ENCODE data around the gene COL15A1. TPM values are rescaled to one million over a fixed set of nuclear protein-coding genes. Genes with fewer than 3 reads are reported as not detected.

The COL15A1 gene
- total and polyA plus RNA-seq, 4 donors = 21.4 to 94.4 (median 57.3) TPM

DNA sequence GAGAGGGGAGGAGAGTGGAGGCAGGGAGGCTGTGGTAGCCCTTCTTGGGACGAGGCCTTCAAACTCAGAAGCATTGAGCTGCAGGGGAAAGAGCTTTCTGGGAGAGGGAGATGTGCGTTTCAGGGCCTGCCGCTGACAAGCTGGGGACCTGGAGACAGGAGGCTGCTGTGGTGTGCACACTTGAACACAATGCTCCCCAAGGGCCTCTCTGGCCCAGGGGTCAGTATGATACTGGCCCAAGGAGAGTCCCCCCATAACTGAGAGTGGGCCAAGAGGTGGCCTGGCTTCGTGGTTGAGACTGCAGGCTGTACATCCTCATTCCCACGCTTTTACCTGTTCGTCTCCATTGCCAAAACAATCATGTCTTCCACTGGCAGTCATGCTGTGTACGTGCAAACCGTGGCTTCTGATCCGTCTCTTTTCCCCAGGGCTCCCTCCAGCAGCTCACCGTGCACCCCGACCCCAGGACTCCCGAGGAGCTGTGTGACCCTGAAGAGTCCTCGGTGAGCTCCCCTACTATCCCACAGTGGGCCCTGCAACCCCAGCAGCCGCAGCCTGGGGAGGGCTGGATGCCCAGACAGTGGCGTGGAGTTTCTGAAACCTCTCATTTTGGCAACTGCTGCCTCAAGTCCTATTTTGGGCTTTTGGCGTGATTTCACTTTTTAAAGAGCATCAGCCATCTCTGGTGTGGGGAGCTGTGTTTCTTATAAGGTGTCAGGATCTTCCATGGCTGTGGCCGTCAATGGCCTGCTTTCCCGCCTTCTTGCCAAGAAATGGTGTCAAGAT lies 43.4 kb downstream of the COL15A1 start:
- peak in 1 of 6 donors; percentile 73 for DNase-seq (ENCODE audit: low read depth in 4 of 6, low spot score in 6 of 6)
- 94% methylated on average over 16 of the region's 18 CpGs for WGBS (ENCODE audit: insufficient coverage)
- no peaks in the 10 kb centered on the region for H3K27me3 ChIP-seq (ENCODE audit: control insufficient read depth, insufficient read depth, low read length)
- no peaks in the 10 kb centered on the region for H3K4me1 ChIP-seq (ENCODE audit: control insufficient read depth, insufficient read depth, low read length)
- no peak overlapping the region for H3K27ac ChIP-seq (ENCODE audit: low read depth, low read length)
- H3K4me3 ChIP-seq (ENCODE audit: low read depth, low read length) = no peak overlapping the region
- H3K36me3 ChIP-seq (ENCODE audit: control insufficient read depth, insufficient read depth, low read length) = peaks cover 2% of the 10 kb centered on the region
- H3K9me3 ChIP-seq (ENCODE audit: control insufficient read depth, insufficient read depth, low read length) = no peaks in the 10 kb centered on the region

DNA sequence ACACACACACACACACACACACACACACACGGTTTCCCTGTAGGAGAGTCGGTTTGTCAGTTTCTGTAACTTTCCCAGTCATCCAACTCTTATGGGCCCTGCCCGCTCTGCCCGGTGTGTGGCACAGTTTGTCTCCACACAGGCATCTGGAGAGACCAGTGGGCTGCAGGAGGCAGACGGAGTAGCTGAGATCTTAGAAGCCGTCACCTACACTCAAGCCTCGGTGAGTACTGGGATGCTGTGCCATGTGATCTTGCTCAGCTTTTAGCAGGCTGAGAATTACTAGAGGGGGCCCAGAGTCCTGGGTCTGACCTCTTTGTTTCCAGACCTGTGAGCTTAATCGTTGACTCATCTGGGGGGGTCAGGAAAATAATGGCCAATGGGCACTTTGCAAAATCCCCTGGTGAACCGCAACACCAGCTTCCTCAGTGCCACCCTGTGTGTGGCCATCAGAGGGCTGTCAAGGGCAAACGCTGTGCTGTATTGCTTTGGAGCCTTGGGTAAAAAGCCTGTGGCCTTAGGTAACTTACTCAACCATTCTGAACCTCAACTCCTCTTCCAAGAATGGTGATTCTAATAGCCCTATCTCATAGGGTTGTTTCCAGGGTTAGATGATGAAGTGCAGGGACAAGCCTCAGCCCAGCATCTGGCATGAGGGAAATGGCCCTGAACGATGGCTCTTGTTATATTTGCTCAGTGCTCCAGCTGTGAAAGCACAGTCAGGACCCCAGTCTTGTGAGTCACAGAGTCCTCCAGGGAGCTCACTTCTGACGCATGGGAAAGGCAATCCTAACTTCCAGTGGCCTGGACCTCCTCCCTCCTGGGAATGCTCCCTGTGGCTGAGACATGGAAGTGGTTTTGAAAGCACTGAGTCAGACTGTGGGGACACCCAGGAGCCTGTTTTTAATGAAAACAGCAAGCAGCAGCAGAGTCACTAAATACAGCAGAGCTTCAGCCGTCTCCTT lies 45.6 kb downstream of the COL15A1 start:
- Histone ChIP-seq H3K27ac (ENCODE audit: low read depth, low read length) (no peak overlapping the region), H3K9me3 (ENCODE audit: control insufficient read depth, insufficient read depth, low read length) (no peaks in the 10 kb centered on the region), H3K4me3 (ENCODE audit: low read depth, low read length) (no peak overlapping the region), H3K36me3 (ENCODE audit: control insufficient read depth, insufficient read depth, low read length) (peaks cover 4% of the 10 kb centered on the region), H3K27me3 (ENCODE audit: control insufficient read depth, insufficient read depth, low read length) (no peaks in the 10 kb centered on the region), H3K4me1 (ENCODE audit: control insufficient read depth, insufficient read depth, low read length) (no peaks in the 10 kb centered on the region)
- peak in 1 of 6 donors; percentile 45 for DNase-seq (ENCODE audit: low read depth in 4 of 6, low spot score in 6 of 6)
- 64% methylated on average over 12 of the region's 13 CpGs for WGBS (ENCODE audit: insufficient coverage)

DNA sequence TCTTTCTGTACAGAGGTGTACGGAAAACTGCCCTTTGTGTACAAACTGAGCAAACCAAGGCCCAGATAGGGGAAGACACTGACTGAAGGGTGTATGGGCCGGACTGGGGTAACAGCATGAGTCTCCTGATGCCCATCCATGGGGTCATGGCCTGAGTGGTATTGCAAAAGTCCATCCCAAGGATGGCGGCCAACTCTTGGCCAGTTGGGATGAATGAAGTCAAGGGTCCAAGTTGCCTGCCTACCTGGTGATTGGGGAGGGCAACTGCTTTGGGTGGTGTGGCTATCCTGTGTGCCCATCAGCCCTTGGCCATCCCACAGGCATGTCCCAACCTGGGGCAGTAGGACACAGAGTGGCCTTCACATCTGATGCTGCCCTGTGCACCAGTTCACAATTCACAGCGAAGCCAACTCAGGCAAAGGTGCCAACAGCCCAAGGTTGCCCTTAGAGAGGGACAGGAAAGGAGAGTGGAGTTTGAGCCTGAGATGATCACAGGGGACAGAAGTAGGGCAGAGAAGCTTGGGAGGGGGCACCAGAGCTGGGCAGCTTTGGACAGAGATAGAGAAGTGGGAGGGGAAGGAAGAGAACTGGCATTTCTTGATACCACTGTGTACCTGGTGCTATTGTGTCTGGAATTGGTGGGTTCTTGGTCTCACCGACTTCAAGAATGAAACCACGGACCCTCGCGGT lies 46.6 kb downstream of the COL15A1 start:
- H3K4me3 ChIP-seq (ENCODE audit: low read depth, low read length) = no peak overlapping the region
- no peak overlapping the region for H3K27ac ChIP-seq (ENCODE audit: low read depth, low read length)
- peaks cover 4% of the 10 kb centered on the region for H3K36me3 ChIP-seq (ENCODE audit: control insufficient read depth, insufficient read depth, low read length)
- peaks cover 5% of the 10 kb centered on the region for H3K4me1 ChIP-seq (ENCODE audit: control insufficient read depth, insufficient read depth, low read length)
- 84% methylated on average over 8 of the region's 8 CpGs for WGBS (ENCODE audit: insufficient coverage)
- no peaks in the 10 kb centered on the region for H3K27me3 ChIP-seq (ENCODE audit: control insufficient read depth, insufficient read depth, low read length)
- DNase-seq (ENCODE audit: low read depth in 4 of 6, low spot score in 6 of 6) = no peak
- no peaks in the 10 kb centered on the region for H3K9me3 ChIP-seq (ENCODE audit: control insufficient read depth, insufficient read depth, low read length)

DNA sequence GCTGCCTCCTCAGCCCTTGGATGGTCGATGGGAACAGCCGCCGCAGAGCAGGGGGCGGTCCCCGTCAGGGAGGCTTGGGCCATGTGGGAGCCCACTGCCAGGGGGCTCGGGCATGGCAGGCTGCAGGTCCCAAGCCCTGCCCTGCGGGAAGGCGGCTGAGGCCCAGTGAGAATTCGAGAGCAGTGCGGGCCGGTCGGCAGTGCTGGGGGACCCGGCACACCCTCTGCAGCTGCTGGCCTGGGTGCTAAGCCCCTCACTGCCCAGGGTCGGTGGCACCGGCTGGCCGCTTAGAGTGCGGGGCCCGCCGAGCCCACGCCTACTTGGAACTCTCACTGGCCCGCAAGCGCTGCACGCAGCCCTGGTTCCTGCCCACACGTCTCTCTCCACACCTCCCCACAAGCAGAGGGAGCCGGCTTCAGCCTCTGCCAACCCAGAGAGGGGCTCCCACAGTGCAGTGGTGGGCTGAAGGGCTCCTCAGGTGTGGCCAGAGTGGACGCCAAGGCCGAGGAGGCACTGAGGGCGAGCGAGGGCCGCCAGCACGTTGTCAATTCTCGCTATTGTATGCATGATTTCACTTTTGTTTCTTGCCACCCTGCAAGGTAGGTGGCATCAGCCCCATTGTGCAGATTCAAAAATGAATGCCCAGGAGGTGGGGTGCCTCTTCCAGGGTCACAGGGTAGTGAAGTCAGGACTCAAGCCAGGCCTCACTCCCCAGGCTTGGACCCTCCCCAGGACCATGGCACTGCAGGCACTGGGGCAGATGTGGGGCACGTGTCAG lies 48.6 kb downstream of the COL15A1 start:
- no peak overlapping the region for H3K4me3 ChIP-seq (ENCODE audit: low read depth, low read length)
- peaks cover 7% of the 10 kb centered on the region for H3K4me1 ChIP-seq (ENCODE audit: control insufficient read depth, insufficient read depth, low read length)
- no peak overlapping the region for H3K27ac ChIP-seq (ENCODE audit: low read depth, low read length)
- H3K27me3 ChIP-seq (ENCODE audit: control insufficient read depth, insufficient read depth, low read length) = no peaks in the 10 kb centered on the region
- H3K9me3 ChIP-seq (ENCODE audit: control insufficient read depth, insufficient read depth, low read length) = no peaks in the 10 kb centered on the region
- WGBS (ENCODE audit: insufficient coverage) = 94% methylated on average over 28 of the region's 33 CpGs
- peaks cover 4% of the 10 kb centered on the region for H3K36me3 ChIP-seq (ENCODE audit: control insufficient read depth, insufficient read depth, low read length)
- no peak for DNase-seq (ENCODE audit: low read depth in 4 of 6, low spot score in 6 of 6)

DNA sequence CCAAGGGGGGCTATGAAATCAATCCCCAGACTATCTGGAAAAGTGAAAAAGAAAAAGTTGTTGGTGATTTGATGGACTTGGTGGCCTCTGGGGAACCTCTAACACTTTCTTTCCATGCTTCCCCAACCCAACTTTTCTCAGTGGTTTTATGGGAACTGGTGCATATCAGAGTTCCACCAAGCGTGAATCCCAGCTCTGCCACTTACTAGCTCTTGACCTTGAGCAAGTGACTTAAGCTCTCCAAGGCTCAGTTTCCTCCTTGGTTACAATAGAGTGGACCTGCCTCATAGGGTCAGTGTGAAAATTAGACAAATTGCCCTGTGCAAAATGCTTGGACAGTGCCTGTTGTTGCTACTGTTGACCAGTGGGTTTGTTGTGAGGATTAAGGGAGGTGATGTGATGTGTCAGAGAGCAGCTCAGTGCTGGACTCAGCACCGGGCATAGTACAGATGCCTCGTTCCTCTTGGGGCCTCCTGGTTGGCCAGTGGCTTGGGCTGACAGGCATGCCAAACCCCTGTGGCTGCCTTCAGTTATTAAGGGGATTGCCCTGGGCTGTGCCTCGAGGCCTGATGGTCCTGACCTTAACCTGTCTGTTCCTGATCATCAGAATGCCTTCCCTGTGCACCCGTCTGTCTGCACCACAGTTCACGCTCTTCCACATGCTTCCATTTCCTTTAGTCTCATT lies 49.3 kb downstream of the COL15A1 start:
- DNase-seq (ENCODE audit: low read depth in 4 of 6, low spot score in 6 of 6) = no peak
- Histone ChIP-seq H3K27ac (ENCODE audit: low read depth, low read length) (no peak overlapping the region), H3K4me1 (ENCODE audit: control insufficient read depth, insufficient read depth, low read length) (peaks cover 7% of the 10 kb centered on the region), H3K9me3 (ENCODE audit: control insufficient read depth, insufficient read depth, low read length) (no peaks in the 10 kb centered on the region), H3K36me3 (ENCODE audit: control insufficient read depth, insufficient read depth, low read length) (peaks cover 4% of the 10 kb centered on the region), H3K4me3 (ENCODE audit: low read depth, low read length) (no peak overlapping the region), H3K27me3 (ENCODE audit: control insufficient read depth, insufficient read depth, low read length) (no peaks in the 10 kb centered on the region)
- WGBS (ENCODE audit: insufficient coverage) = 76% methylated on average over 3 of the region's 6 CpGs

DNA sequence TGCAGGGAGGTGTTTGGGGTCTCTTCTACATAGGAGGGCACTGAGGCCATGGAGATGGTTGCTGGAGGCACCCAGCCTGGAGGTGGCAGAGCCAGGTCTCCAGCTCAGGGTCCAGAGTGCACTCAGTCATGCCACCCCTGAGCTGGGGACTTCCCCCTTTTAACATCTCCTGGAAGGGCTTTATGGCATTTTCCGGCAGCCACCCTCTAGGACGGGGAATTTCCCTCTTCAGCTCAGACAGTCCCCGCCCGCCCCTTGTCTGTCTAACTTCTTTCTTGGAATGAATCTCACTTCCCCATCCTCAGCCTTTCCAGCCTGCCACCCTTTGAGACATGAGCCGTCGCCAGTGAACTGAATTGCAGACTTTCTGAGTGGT lies 49.9 kb downstream of the COL15A1 start:
- Histone ChIP-seq H3K27me3 (ENCODE audit: control insufficient read depth, insufficient read depth, low read length) (no peaks in the 10 kb centered on the region), H3K36me3 (ENCODE audit: control insufficient read depth, insufficient read depth, low read length) (peaks cover 4% of the 10 kb centered on the region), H3K4me3 (ENCODE audit: low read depth, low read length) (no peak overlapping the region), H3K27ac (ENCODE audit: low read depth, low read length) (no peak overlapping the region), H3K9me3 (ENCODE audit: control insufficient read depth, insufficient read depth, low read length) (no peaks in the 10 kb centered on the region), H3K4me1 (ENCODE audit: control insufficient read depth, insufficient read depth, low read length) (peaks cover 11% of the 10 kb centered on the region)
- DNase-seq (ENCODE audit: low read depth in 4 of 6, low spot score in 6 of 6) = peak in 1 of 6 donors; percentile 42
- WGBS (ENCODE audit: insufficient coverage) = 93% methylated on average over 6 of the region's 6 CpGs

DNA sequence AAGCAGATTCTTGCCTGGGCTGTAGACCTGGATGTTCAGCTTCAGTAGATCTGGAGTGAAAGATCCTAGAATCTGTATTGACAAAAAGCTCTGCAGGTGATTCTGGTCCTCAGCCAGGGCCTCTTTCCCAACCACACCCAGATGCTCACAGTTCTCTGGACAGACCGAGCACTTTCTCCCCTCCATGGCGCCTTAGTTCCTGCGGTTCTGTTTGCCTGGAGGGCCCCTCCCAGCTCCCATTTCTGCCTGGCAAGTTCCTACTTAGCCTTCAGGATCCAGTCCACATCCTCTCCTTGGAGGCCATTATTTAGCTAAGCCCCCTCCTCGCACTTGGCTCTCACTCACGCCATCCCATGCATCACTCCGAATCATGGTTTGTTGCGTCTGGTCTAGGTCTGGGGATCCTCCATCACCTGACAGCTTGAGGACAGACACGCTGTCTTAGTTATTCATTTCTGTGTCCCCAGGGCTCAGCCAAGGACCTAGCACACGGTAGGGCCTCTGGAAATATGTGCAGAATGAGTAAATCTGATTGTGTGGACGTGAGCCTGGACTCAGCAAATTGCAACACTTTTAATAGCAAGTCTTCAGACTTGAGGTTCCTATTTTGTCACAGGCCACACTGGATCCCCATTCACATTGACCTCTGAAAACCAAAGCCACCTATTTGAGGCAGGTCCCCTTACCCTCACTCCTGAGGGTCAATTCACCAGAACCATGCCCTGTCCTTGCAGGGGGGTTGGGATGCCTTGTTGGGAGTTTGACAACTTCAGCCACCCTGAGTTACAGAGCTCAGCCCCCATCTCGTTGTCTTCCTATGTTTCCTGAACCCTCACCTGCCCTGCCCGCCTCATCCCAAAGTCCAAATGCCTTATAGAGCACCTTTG lies 50.7 kb downstream of the COL15A1 start:
- 80% methylated on average over 9 of the region's 12 CpGs for WGBS (ENCODE audit: insufficient coverage)
- no peaks in the 10 kb centered on the region for H3K27me3 ChIP-seq (ENCODE audit: control insufficient read depth, insufficient read depth, low read length)
- peaks cover 19% of the 10 kb centered on the region for H3K4me1 ChIP-seq (ENCODE audit: control insufficient read depth, insufficient read depth, low read length)
- H3K36me3 ChIP-seq (ENCODE audit: control insufficient read depth, insufficient read depth, low read length) = peaks cover 4% of the 10 kb centered on the region
- DNase-seq (ENCODE audit: low read depth in 4 of 6, low spot score in 6 of 6) = no peak
- no peaks in the 10 kb centered on the region for H3K9me3 ChIP-seq (ENCODE audit: control insufficient read depth, insufficient read depth, low read length)
- no peak overlapping the region for H3K4me3 ChIP-seq (ENCODE audit: low read depth, low read length)
- H3K27ac ChIP-seq (ENCODE audit: low read depth, low read length) = peak overlapping the region; percentile 29

DNA sequence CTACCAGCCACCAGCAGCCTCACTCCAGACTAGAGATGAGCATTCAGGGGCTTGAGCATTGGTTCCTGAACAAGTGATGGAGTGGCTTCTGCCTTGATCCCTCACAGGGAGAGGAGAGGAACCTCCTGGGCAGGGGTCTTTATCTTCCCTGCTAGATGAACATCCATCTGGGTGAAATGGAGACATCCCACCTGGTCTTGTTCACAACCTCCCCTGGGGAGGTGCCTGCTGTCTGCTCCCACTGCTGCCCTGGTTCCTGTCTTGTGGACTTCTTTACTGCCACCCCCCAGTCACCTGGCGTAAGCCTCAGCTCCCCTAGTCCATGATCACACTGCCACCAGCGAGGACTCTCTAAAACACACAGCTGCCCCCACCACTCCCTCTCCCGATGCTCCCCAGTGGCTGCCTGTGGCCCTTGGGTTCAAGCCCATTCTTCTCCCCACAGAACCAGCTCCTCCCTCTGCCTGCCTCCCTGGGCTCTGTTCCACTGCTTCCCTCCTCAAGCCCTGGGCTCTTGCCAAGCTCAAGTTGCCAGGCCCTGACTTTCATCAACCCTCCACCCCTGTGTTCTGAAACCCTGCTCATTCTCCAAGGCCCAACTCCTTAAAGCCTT lies 51.5 kb downstream of the COL15A1 start:
- peak in 2 of 6 donors; percentile 26 to 69 for DNase-seq (ENCODE audit: low read depth in 4 of 6, low spot score in 6 of 6)
- H3K27ac ChIP-seq (ENCODE audit: low read depth, low read length) = peak overlapping the region; percentile 29

More for the DNA sequence above, 51.5 kb downstream of the COL15A1 start:
- Histone ChIP-seq H3K27me3 (ENCODE audit: control insufficient read depth, insufficient read depth, low read length) (no peaks in the 10 kb centered on the region), H3K36me3 (ENCODE audit: control insufficient read depth, insufficient read depth, low read length) (peaks cover 4% of the 10 kb centered on the region), H3K4me3 (ENCODE audit: low read depth, low read length) (no peak overlapping the region), H3K9me3 (ENCODE audit: control insufficient read depth, insufficient read depth, low read length) (no peaks in the 10 kb centered on the region), H3K4me1 (ENCODE audit: control insufficient read depth, insufficient read depth, low read length) (peaks cover 20% of the 10 kb centered on the region)
- WGBS (ENCODE audit: insufficient coverage) = 69% methylated on average over 3 of the region's 3 CpGs
